Erythroblast (primary cell): Measurements from ENCODE around the gene CFAP46.

ENCODE experiments used
- GATA1 ChIP-seq: IDR thresholded peaks from 2 replicates; pipeline ENCODE4 v1.6.1; 2011; ENCODE audit warnings: low read depth, mild to moderate bottlenecking, control low read depth, low read length, moderate library complexity
- POLR2A ChIP-seq: IDR thresholded peaks from 2 replicates; pipeline ENCODE4 v1.6.1; 2011; ENCODE audit warnings: mild to moderate bottlenecking, low read length

- TF ChIP-seq POLR2A (no peak), GATA1 (no peak)
Observed at GRCh38 chr10:132842397-132842796, 100.0 kb downstream of the CFAP46 start.
